ENCODE measurements around the gene ADGRB2.

- TF ChIP-seq EZH2 (IDR thresholded peaks at IDR 0.05) (no peak), CTCF (IDR thresholded peaks at IDR 0.05) (peak; percentile 92), EZH2phosphoT487 (IDR thresholded peaks at IDR 0.05) (no peak)
Measured at GRCh38 chr1:31789259-31790065, 25.3 kb upstream of the ADGRB2 start.
